Measurements from ENCODE around the gene ABI1. TPM values are rescaled to one million over a fixed set of nuclear protein-coding genes. Genes with fewer than 3 reads are reported as not detected.
A peak's percentile ranks its signal among the peaks of the same experiment; 100 is the strongest.
"Not testable (repeated sequence)": the region's sequence is repeated elsewhere in the genome, so short reads cannot be mapped to it uniquely, and the experiment has no call there.

Gene ABI1
- total RNA-seq, 1 experiment from 2014 or later, result 50.8 TPM

DNA sequence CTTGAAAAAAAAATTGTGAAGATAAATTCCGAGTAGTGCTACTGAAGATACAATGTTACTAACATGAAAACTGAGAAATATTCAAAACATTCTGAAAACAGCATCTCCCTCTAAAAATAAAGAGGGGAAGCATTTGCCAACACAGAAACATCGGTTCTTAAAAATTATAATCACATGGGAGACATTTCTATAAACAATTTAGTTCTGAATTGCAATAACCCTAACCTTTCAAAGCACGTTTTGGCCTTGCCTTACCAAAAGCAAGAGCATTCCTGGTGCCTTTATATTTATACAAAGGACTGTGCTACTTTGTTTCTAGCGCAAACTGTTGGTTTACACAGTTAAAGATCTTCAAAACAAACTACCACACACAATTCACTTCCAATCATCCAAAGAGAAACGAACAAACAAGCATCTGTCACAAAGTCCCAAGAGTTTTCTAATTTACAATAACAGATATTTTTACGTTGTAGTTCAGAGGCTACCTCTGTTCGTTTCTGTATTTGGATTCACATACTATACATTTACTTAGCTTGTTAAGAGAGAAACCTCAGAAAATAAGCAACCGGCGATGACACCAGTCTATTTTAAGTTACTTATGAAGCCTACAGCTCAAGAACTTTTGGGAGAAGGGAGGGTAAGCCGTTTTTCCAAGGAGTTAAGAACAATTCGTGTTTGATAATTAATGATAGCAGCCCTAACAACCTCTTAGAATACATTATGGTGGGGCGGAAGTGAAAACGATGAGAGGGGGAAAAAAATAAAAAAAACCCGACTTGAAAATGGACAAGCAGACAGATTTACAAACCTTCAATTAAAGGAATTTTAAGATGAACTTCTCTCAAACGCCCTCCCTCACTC lies 1.3 kb downstream of the ABI1 start:
- peaks cover 7% of the 10 kb centered on the region for H3F3A ChIP-seq (ENCODE audit: insufficient read depth, low read depth)
- no peaks in the 10 kb centered on the region for H3K27me3 ChIP-seq (ENCODE audit: insufficient read depth, low read depth)
- ChIA-PET POLR2A (ENCODE audit: unreplicated experiment) (interaction anchor here (0.7 kb wide), 1 partner anchor 78 kb away, joined by 4 read pairs; no protein-coding TSS in a partner anchor), CTCF (no interaction called here)
- peak overlapping the region; percentile 85 for H3K4me2 ChIP-seq
- TF ChIP-seq, protein P1, sequence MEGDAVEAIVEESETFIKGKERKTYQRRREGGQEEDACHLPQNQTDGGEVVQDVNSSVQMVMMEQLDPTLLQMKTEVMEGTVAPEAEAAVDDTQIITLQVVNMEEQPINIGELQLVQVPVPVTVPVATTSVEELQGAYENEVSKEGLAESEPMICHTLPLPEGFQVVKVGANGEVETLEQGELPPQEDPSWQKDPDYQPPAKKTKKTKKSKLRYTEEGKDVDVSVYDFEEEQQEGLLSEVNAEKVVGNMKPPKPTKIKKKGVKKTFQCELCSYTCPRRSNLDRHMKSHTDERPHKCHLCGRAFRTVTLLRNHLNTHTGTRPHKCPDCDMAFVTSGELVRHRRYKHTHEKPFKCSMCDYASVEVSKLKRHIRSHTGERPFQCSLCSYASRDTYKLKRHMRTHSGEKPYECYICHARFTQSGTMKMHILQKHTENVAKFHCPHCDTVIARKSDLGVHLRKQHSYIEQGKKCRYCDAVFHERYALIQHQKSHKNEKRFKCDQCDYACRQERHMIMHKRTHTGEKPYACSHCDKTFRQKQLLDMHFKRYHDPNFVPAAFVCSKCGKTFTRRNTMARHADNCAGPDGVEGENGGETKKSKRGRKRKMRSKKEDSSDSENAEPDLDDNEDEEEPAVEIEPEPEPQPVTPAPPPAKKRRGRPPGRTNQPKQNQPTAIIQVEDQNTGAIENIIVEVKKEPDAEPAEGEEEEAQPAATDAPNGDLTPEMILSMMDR (conservative IDR thresholded peaks at IDR 0.05), result no peak
- no peak for TF ChIP-seq EZH2 (IDR thresholded peaks at IDR 0.05; ENCODE audit: low read depth)
- H3K4me3 ChIP-seq, result peak overlapping the region; percentile 72
- no peak for DNase-seq
- no peaks in the 10 kb centered on the region for H3K9me3 ChIP-seq (ENCODE audit: insufficient read depth, low read depth)
- H3K4me1 ChIP-seq (replicated peaks; ENCODE audit: insufficient read depth), result peaks cover 11% of the 10 kb centered on the region
- H3K79me2 ChIP-seq (ENCODE audit: low read depth), result peaks cover 53% of the 10 kb centered on the region
- H2AFZ ChIP-seq, result peak overlapping the region; percentile 57; the same call in 1 of the 2 replicates
- BruUV-seq (replicated peaks), result TSS peak; percentile 34
- intact Hi-C loops (cut with micrococcal nuclease; ENCODE audit: unreplicated experiment), result loop anchor here (1.0 to 5.0 kb wide), 4 partner anchors 78 to 381 kb away; partner anchors contain the start of gene ACBD5
- H3K36me3 ChIP-seq (ENCODE audit: low read depth), result no peaks in the 10 kb centered on the region
- H3K27ac ChIP-seq, result peak overlapping the region; percentile 85
- no peaks in the 10 kb centered on the region for H3K9me2 ChIP-seq (ENCODE audit: insufficient read depth)
- H4K20me1 ChIP-seq (ENCODE audit: insufficient read depth), result 0 out of 2 replicates have a peak, but pooled peaks cover 5% of the 10 kb centered on the region

DNA sequence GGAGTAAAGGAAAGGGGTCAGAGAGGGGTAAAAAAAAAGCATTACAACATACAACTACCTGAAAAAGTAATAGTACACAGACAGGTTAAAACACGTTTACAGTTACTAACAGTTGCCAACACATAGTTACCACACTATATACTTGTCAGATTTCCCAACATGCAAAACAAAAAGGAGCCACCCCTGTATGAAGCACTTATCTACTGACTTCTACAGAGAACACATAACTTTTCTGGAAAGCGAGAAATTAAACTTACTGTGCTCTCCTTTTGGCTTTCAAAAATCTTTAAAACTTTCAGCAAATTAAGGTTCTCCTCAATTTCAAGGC lies 2.1 kb downstream of the ABI1 start:
- peaks cover 61% of the 10 kb centered on the region for H3K79me2 ChIP-seq (ENCODE audit: low read depth)
- intact Hi-C loops (cut with micrococcal nuclease; ENCODE audit: unreplicated experiment), result no loop called here
- H3K9me2 ChIP-seq (ENCODE audit: insufficient read depth), result no peaks in the 10 kb centered on the region
- H3K36me3 ChIP-seq (ENCODE audit: low read depth), result no peaks in the 10 kb centered on the region
- ChIA-PET POLR2A (ENCODE audit: unreplicated experiment) (interaction anchor here (0.7 kb wide), 1 partner anchor 77 kb away, joined by 4 read pairs; no protein-coding TSS in a partner anchor), CTCF (no interaction called here)
- TF ChIP-seq, protein P1 (conservative IDR thresholded peaks at IDR 0.05), result no peak
- no peak for TF ChIP-seq EZH2 (IDR thresholded peaks at IDR 0.05; ENCODE audit: low read depth)
- no peak overlapping the region for H2AFZ ChIP-seq
- H3K27me3 ChIP-seq (ENCODE audit: insufficient read depth, low read depth), result no peaks in the 10 kb centered on the region
- peak overlapping the region; percentile 85 for H3K4me2 ChIP-seq
- no peak for DNase-seq
- BruUV-seq (replicated peaks), result no TSS peak
- H4K20me1 ChIP-seq (ENCODE audit: insufficient read depth), result 0 out of 2 replicates have a peak, but pooled peaks cover 7% of the 10 kb centered on the region
- no peaks in the 10 kb centered on the region for H3K9me3 ChIP-seq (ENCODE audit: insufficient read depth, low read depth)
- peaks cover 11% of the 10 kb centered on the region for H3K4me1 ChIP-seq (replicated peaks; ENCODE audit: insufficient read depth)
- peak overlapping the region; percentile 72 for H3K4me3 ChIP-seq
- peak overlapping the region; percentile 85; the same call in 1 of the 2 replicates for H3K27ac ChIP-seq
- H3F3A ChIP-seq (ENCODE audit: insufficient read depth, low read depth), result peaks cover 7% of the 10 kb centered on the region

DNA sequence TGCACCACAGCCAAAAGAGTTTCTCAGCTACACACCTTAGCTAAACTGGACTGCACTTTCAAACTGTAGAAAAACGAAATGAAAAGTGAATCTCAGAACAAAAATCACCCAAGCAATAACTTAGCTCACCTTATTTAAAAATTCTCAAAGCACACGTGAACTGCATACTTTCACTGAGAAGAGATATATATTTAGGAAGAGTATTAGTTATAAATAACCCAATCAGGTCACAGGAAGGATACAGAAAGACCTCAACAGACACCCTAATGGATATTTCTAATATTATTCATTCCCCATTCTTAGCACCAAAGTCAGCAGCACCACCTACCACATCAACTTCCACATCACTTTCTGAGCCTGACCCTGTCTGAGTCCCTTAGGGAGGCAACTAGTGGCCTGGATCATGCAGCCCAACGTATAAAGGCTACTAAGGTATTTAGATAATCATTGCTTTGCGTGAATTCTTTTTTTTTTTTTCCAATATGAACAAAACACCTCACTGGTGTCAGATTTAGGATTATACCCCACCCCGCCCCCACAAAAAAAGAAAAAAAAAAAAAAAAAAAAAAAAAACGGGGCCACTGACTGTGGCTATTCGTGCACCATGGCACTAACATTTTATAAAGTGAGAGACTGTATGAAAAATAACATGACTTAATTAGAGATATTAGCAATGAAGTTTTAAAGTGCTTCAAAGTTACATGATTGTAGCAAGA lies 2.6 kb downstream of the ABI1 start:
- Histone ChIP-seq H3K36me3 (ENCODE audit: low read depth) (no peaks in the 10 kb centered on the region), H3K4me1 (replicated peaks; ENCODE audit: insufficient read depth) (peaks cover 11% of the 10 kb centered on the region), H2AFZ (no peak overlapping the region), H4K20me1 (ENCODE audit: insufficient read depth) (0 out of 2 replicates have a peak, but pooled peaks cover 7% of the 10 kb centered on the region), H3K27me3 (ENCODE audit: insufficient read depth, low read depth) (no peaks in the 10 kb centered on the region), H3F3A (ENCODE audit: insufficient read depth, low read depth) (peaks cover 7% of the 10 kb centered on the region), H3K9me3 (ENCODE audit: insufficient read depth, low read depth) (no peaks in the 10 kb centered on the region), H3K4me3 (peak overlapping the region; percentile 72; the same call in 1 of the 2 replicates), H3K4me2 (peak overlapping the region; percentile 85), H3K27ac (peak overlapping the region; percentile 85; the same call in 1 of the 2 replicates), H3K9me2 (ENCODE audit: insufficient read depth) (no peaks in the 10 kb centered on the region), H3K79me2 (ENCODE audit: low read depth) (peaks cover 64% of the 10 kb centered on the region)
- no peak for DNase-seq
- TF ChIP-seq, protein P1 (conservative IDR thresholded peaks at IDR 0.05), result no peak
- no peak for TF ChIP-seq EZH2 (IDR thresholded peaks at IDR 0.05; ENCODE audit: low read depth)
- ChIA-PET CTCF (no interaction called here), POLR2A (ENCODE audit: unreplicated experiment) (interaction anchor here (0.8 kb wide), 1 partner anchor 44 kb away, joined by 4 read pairs; no protein-coding TSS in a partner anchor)
- BruUV-seq (replicated peaks), result no TSS peak
- intact Hi-C loops (cut with micrococcal nuclease; ENCODE audit: unreplicated experiment), result no loop called here

DNA sequence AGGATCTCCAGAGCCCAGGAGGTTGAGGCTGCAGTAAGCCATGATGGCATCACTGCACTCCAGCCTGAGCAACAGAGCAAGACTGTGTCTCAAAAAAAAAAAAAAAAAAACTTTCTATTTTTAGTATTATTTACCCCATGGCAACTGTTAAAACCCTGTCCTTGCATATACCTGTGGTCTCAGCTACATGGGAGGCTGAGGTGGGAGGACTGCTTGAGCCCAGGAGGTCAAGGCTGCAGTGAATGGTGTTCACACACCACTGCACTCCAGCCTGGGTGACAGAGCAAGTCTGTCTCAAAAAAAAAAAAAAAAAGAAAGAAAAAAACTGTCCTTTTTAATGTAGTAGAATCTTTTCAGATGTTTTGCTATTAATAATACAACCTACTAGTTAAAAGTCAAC lies 3.2 kb downstream of the ABI1 start:
- H3K36me3 ChIP-seq (ENCODE audit: low read depth); H3F3A ChIP-seq (ENCODE audit: insufficient read depth, low read depth); BruUV-seq (replicated peaks); H3K27ac ChIP-seq; H3K27me3 ChIP-seq (ENCODE audit: insufficient read depth, low read depth); H4K20me1 ChIP-seq (ENCODE audit: insufficient read depth); intact Hi-C loops (cut with micrococcal nuclease; ENCODE audit: unreplicated experiment); H3K9me2 ChIP-seq (ENCODE audit: insufficient read depth); H3K9me3 ChIP-seq (ENCODE audit: insufficient read depth, low read depth); CTCF ChIA-PET; H2AFZ ChIP-seq; DNase-seq; H3K4me3 ChIP-seq: not testable (repeated sequence)
- peak overlapping the region; percentile 85; the same call in 1 of the 2 replicates for H3K4me2 ChIP-seq
- peaks cover 68% of the 10 kb centered on the region for H3K79me2 ChIP-seq (ENCODE audit: low read depth)
- POLR2A ChIA-PET (ENCODE audit: unreplicated experiment), result interaction anchor here (0.8 kb wide), 1 partner anchor 43 kb away, joined by 4 read pairs; no protein-coding TSS in a partner anchor
- peaks cover 11% of the 10 kb centered on the region for H3K4me1 ChIP-seq (replicated peaks; ENCODE audit: insufficient read depth)

All from PC-9 (cell line).